KOPT-K1 (cell line): ENCODE data around the gene ZFYVE28.

Experiments used
- H3K27ac ChIP-seq: fragments of 200-600 bp; sonication (generic); 2 replicates; pipeline ENCODE4 v1.5.1; 2016; ENCODE audit warnings: antibody characterized with exemption, mild to moderate bottlenecking, low read depth, low read length; ENCODE audit not compliant: poor library complexity, severe bottlenecking
- H3K36me3 ChIP-seq: fragments of 200-600 bp; sonication (generic); 2 replicates; pipeline ENCODE4 v1.5.1; 2017; ENCODE audit warnings: antibody characterized with exemption, mild to moderate bottlenecking, low read length, moderate library complexity; ENCODE audit not compliant: insufficient read depth
- H3K9me3 ChIP-seq: fragments of 200-600 bp; sonication (generic); 2 replicates; pipeline ENCODE4 v1.5.1; 2017; ENCODE audit warnings: antibody characterized with exemption, low read length, mild to moderate bottlenecking; ENCODE audit not compliant: insufficient read depth, poor library complexity, severe bottlenecking

ZFYVE28 gene

DNA sequence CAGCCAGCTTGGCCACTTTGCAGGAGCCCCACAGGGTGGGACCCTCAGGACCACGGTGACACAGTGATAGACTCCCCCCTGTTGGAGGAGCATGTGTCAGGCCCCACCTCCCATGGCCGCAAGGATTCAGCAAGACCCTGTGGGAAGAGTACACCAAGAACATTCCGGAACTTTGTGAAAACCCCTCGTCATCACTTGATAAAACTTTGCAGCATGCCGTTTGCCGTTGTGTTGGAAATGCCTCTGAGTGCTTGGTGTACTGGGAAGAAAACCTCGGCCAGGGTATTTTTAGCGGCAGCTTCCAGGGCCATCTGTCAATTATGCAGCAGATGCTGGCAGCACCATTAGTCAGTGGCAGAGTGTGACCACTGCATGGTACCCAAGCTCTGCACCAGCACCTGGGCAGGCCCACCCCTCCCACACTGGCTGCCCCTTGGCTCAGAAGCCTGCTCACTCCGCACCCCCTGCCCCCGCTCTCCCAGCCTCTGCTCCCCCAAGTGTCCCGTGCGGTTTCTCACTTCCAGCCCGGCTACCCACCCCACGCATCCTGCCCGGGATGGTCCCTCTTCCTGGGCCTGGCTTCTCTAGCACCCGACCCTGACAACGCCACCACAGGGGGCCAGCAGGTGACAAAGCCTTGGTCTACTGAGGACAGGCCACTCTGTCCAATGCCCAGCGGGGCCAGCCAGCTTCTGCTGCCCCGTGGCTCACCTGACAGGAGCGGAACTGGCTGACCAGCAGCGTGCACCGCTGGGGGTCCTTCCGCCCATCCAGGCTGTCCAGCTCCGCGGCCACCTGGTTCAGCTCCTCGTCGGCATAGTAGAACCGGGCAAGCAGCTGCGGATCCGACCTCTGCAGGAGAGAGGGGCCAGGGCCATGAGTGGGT, 65.0 kb downstream of the ZFYVE28 start:
- Histone ChIP-seq H3K36me3 (no peaks in the 10 kb centered on the region), H3K27ac (no peak overlapping the region), H3K9me3 (no peaks in the 10 kb centered on the region)

DNA sequence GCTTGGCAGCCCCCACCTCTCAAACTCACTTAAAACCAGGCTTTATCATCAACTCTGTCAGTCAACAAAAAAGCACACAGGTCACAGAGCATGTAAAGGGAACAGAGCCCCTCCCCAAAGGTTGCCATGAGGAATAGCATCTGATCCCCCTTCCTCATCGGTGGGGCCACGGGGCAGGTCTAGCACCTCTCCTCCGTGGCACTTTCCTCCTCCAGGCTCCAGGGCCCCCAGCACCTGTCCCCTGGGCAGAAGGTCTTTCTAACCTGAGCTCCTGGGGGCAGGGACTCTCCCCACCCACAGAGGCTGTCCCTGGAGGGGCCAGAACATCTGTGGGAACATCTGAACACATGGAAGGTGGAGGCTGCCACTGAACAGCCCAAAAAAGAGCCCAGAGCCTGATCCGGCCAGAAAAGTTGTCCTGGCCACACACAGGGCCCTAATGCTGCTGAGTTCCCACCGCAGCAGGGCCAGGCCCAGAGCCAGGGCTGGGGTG, 65.7 kb downstream of the ZFYVE28 start:
- Histone ChIP-seq H3K9me3 (no peaks in the 10 kb centered on the region), H3K27ac (no peak overlapping the region), H3K36me3 (no peaks in the 10 kb centered on the region)

DNA sequence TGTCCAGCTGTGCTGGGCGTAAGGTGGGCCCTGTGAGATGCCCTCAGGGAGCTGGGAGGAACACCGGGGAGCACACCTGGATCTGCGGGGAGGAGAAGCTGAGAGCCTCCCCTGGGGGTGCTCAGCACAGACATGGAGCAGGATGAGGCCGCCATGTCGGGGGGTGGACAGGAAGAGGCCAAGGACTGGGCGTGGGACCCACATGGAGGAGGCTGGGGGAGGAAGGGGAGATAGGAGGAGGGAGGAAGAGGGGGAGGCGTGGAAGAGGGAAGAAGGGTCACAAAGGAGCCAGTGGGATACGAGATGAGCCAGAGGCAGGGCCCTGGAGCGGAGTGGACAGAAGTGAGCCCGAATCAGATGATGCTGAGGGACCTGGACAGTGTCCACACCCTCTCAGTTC, 66.3 kb downstream of the ZFYVE28 start:
- Histone ChIP-seq H3K36me3 (no peaks in the 10 kb centered on the region), H3K27ac (no peak overlapping the region)

DNA sequence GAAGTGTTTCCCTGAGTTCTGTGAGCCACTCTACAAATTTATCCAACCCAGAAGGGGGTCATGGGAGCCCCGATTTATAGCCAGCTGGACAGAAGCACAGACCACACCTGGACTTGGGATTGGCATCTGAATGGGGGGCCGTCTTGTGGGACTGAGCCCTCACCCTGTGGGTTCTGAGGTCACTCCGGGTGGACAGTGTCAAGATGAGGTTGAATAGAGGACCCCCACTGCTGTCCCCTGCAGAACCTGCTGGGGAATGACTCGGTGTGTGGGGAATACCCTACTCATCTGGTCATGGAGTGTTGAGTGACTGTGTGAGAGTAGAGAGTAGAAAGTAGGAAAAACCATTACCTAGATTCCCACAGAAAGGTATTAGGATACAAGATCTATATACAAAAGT, 67.5 kb downstream of the ZFYVE28 start:
- Histone ChIP-seq H3K36me3 (no peaks in the 10 kb centered on the region), H3K9me3 (no peaks in the 10 kb centered on the region), H3K27ac (no peak overlapping the region)

More for the DNA sequence above, 66.3 kb downstream of the ZFYVE28 start:
- H3K9me3 ChIP-seq = no peaks in the 10 kb centered on the region

DNA sequence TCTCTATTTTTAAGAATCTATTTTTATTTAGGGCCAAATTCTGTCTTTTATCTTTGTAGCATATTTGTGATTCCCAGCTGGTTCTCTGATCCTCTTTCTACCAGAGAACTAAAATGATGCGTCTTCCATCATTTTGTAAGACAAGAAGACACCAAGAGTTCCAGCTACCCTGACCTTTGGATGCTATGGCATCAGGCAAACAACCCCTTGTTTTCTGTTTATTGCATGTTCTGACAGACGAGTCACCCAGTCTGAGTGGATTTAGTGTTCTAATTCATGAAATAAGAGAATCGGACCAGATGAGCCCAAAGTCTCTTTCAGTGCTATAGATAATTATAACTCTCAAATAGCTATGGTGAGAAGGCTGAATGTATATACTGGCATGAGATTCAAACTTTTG, 69.7 kb downstream of the ZFYVE28 start:
- Histone ChIP-seq H3K27ac (no peak overlapping the region), H3K36me3 (no peaks in the 10 kb centered on the region), H3K9me3 (peaks cover 5% of the 10 kb centered on the region)

DNA sequence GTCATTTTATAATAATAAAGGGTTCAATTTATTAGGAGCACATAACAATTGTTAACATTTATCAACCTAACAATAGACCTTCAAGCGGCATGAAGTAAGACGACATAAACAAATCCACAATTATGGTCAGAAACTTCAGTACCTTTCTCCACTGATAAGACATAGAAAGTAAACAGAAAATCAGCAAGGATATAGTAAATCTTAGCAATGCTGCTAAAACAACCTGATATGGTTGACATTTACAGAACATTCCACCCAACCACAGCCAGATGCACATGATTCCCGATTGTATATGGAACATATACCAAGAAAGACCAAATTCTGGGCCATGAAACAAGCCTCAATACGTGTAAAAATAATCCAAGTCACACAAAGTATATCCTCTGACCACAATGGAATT, 71.3 kb downstream of the ZFYVE28 start:
- Histone ChIP-seq H3K27ac (no peak overlapping the region), H3K36me3 (no peaks in the 10 kb centered on the region), H3K9me3 (peaks cover 5% of the 10 kb centered on the region)

DNA sequence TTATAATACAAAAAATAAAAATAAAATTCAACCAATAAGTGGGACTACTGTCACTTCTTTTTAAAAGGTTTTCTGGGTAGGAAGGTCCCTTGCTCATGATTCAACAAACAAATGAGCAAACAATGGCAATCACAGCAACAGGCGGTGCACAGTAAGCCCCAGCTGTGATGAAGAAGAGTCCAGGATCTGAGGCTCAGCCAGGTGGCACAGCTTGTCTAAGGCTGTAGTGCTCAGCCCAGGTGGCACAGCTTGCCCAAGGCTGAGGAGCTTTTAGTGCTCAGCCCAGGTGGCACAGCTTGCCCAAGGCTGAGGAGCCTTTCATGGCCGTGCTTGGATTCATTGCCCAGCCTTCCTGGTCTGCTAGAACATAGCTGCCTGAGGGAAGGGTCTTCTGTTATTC, 75.0 kb downstream of the ZFYVE28 start:
- H3K36me3 ChIP-seq = no peaks in the 10 kb centered on the region

DNA sequence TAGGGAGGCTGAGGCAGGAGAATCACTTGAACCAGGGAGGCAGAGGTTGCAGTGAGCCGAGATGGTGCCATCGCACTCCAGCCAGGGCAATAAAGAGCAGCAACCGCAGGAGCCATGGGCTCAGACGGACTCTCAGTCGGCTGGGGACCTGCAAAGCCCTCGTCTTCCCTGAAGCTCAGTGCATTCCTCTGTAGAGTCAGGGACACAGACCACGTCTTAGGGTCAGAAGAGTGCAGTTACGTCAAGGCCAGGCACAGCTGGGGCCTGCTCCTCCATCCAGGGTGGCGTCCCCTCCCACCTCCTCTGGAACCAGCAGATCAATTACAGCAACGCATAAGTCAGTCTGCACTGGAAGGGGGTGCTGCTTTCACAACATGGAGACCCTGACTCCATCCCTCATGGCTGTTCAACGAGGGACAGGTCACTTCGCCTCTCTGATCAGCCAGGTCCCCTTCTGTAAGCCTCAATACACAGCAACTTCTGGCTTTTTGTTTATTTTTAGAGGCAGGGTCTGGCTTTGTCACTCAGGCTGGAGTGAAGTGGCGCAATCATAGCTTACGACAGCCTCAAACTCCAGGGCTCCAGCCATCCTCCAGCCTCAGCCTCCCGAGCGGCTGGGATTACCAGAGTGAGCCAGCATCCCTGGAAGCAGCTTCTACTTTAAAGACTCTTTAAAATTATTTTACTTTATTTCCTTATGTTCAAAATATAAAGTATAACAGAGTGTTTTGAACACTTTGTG, 76.4 kb downstream of the ZFYVE28 start:
- Histone ChIP-seq H3K36me3 (no peaks in the 10 kb centered on the region), H3K9me3 (peaks cover 5% of the 10 kb centered on the region), H3K27ac (no peak overlapping the region)

More for the DNA sequence above, 75.0 kb downstream of the ZFYVE28 start:
- H3K27ac ChIP-seq = no peak overlapping the region
- H3K9me3 ChIP-seq = peaks cover 5% of the 10 kb centered on the region

DNA sequence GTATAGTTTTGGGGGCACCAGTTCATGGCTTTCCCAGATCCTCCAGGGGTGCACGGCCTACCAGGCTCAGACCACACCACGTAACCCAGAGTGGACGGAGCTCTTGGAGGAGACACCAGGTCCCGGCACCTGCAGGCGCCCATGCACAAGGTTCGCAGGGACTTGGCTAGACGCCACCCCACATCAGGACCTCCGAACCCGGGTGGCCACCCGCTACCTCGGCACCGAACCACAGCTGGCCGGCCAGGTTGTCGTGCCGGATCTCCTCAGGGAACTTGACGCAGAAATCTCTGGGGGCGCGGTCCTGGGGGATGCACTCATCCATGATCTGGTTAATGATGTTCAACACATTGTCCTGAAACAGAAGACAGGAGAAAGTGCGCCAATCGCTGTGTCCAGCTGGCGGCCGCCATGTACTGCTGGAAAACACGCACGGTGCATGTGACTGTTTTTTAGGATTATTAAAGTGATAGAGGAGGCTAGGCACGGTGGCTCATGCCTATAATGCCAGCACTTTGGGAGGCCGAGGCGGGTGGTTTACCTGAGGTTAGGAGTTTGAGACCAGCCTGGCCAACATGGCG, 77.1 kb downstream of the ZFYVE28 start:
- Histone ChIP-seq H3K27ac (no peak overlapping the region), H3K9me3 (peaks cover 5% of the 10 kb centered on the region), H3K36me3 (no peaks in the 10 kb centered on the region)

DNA sequence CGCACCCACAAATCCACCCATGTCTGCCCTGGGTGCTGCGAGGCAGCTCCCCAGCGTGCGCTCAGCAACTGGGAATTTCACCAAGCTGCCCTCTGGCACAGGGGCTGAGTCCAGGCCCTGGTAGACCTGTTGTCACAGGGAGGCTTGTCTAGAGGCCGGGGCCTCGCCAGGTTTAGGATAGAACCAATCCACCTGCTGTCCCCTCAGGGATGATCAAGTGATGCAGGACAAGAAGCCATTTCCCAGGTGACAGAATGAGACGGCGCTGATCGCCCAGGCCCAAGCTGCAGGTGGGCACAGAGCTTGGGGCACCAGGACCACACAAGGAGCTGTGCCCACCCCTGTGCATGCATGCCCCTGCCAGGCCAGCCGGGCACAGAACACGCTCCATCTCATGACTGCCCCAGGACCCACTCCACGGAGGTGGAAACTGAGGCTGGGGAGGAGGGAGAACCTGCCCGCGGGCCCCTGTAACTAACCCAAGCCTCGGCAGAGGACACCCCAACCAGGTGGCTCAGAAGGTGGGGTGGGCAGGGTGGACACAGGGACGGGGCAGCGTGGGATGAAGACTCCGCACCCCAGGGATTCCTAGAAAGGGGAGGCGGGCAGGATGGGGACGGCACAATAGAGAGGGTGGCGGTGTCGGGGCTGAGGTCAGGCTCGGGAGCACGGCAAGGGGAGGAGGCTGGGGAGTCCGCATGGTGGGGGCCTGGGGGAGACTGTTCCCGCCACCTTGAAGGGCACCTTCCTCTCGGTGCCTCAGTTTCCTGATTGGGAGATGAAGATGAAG, 78.0 kb downstream of the ZFYVE28 start:
- no peak overlapping the region for H3K27ac ChIP-seq
- H3K36me3 ChIP-seq = no peaks in the 10 kb centered on the region
- peaks cover 3% of the 10 kb centered on the region for H3K9me3 ChIP-seq

DNA sequence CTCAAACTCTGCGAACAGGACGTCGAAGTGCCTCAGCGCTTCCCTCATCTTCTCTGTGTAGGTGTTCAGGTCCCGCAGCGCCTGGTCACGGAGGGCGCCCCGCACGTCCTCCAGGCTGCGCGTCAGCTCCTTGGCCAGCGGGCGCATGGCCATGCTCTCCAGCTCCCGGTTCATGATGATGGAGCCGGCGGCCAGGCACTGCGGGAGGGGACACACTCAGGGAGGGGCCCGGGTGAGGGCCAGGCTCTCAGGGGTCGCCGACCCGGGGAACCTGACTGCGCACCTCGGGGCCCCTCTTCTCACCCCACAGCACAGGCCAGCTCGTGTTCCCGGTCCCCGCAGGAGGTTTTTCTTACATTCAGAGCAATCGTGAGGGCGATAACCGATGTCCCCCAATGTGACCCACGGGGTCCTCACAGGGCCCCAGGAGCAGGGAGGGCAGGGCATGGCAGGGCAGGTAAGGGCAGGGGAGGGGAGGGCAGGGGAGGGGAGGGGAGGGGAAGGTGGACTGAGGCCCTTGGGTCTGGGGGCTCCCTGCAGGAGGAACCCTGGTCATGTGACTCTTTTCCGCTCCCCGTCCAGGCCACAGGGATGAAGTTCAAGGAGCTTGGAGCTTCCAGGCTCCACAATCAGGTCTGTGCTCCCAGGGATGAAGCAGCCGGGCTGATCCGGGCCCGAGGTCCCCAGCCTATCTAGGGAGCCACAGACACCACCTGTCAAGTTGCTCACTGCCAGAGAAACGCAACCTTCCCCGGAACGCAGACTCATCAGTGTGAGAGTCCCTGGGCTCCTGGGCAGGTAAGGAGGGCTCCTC, 78.8 kb downstream of the ZFYVE28 start:
- Histone ChIP-seq H3K36me3 (no peaks in the 10 kb centered on the region), H3K27ac (no peak overlapping the region), H3K9me3 (no peaks in the 10 kb centered on the region)

DNA sequence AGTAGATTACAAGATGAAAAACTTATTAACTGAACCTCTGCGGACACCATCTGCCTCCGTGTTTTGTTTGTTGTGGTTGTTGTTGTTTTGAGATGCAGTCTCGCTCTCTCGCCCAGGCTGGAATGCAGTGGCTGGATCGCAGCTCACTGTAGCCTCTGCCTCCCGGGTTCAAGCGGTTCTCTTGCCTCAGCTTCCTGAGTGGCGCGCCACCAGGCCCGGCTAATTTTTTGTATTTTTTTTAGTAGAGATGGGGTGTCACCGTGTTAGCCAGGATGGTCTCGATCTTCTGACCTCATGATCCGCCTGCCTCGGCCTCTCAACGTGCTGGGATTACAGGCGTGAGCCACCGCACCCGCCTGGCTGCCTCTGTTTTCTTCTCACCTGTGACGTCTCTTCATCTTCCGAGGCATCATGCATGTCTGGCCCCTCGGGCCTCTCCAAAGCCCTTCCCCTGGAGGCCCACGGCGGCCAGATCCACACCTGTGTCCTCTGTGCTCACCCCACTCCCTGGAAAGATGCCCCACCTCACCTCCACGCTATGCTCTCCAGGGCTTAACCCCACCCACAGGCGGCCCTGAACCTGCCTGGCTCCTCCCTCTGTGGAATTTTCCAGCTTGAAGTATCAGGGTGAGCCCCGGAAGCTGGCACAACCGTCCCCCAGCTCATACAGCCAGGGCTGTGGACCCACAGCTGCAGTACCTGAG, 79.5 kb downstream of the ZFYVE28 start:
- H3K9me3 ChIP-seq = no peaks in the 10 kb centered on the region
- no peaks in the 10 kb centered on the region for H3K36me3 ChIP-seq
- H3K27ac ChIP-seq = no peak overlapping the region

DNA sequence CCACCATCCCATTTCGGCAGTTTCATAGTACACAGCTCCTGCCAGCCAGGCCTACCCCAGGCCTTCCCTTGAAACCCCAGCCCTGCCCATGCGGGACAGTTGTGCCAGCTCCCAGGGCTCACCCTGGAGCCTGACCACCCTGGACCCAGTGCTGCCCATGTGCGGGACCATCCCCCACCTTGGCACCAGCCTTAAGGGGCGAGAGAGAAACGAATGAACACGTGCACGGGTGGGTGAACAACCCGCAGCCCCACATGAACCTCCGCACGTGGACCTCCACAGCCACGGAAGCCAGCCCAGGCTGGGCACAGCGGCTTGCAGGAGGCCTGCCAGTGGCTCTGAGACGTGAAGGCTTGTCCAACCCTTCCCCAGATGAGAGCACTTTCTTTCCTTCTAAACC, 80.5 kb downstream of the ZFYVE28 start:
- Histone ChIP-seq H3K9me3 (no peaks in the 10 kb centered on the region), H3K36me3 (no peaks in the 10 kb centered on the region), H3K27ac (no peak overlapping the region)
